GM12891 (cell line): ENCODE measurements around the gene CNPY1.

Experiments
- DNase-seq: peaks from one replicate; pipeline ENCODE4 v3.0.0; 2011; ENCODE audit warnings: low spot score; ENCODE audit not compliant: insufficient read length
- FAIRE-seq: peaks from 2 replicates; lab custom pipeline; 2011; peaks lifted over from hg19 to GRCh38; lab: Jason Lieb, UNC
- PAX5 ChIP-seq: IDR thresholded peaks from 2 replicates; pipeline ENCODE4 v1.6.1; 2011; ENCODE audit warnings: low read length, moderate library complexity, mild to moderate bottlenecking; ENCODE audit not compliant: insufficient read depth, severe bottlenecking
- POLR2A ChIP-seq: IDR thresholded peaks from 2 replicates; pipeline ENCODE4 v1.6.1; 2011; ENCODE audit warnings: low read depth, low read length, control low read depth
- POLR2AphosphoS5 ChIP-seq: IDR thresholded peaks from 2 replicates; pipeline ENCODE4 v1.6.1; 2011; ENCODE audit warnings: low read depth, low read length, control low read depth
- POU2F2 ChIP-seq: IDR thresholded peaks from 2 replicates; pipeline ENCODE4 v1.6.1; 2011; ENCODE audit warnings: low read depth, mild to moderate bottlenecking, control low read depth, low read length, moderate library complexity
- SPI1 ChIP-seq: IDR thresholded peaks from 2 replicates; pipeline ENCODE4 v1.6.1; 2011; ENCODE audit warnings: low read depth, low read length, control low read depth
- TAF1 ChIP-seq: IDR thresholded peaks from 2 replicates; pipeline ENCODE4 v1.6.1; 2011; ENCODE audit warnings: low read depth, low read length, control low read depth

CNPY1 gene

DNA sequence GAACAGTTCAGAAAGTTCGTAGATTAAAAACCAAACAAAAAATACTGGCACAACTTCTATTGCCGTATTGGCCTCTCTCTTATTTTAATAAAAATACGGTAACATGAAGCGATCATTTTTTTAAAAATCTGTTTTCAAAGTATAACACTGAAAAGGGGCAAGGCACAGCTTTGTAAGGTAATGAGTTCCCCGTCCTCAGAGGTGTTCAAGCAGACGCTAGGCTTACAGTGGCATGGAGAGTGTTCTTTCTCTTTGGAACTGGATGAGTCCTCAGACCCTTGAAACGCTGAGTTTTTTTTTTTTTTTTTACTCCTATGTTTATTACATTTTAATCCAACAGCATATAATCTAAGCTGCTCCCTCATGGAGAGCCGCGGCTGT, 80.6 kb downstream of the CNPY1 start:
- TF ChIP-seq SPI1 (no peak), PAX5 (no peak), POLR2A (no peak), POU2F2 (no peak), POLR2AphosphoS5 (no peak), TAF1 (no peak)
- no peak for DNase-seq
- FAIRE-seq, result no peak

DNA sequence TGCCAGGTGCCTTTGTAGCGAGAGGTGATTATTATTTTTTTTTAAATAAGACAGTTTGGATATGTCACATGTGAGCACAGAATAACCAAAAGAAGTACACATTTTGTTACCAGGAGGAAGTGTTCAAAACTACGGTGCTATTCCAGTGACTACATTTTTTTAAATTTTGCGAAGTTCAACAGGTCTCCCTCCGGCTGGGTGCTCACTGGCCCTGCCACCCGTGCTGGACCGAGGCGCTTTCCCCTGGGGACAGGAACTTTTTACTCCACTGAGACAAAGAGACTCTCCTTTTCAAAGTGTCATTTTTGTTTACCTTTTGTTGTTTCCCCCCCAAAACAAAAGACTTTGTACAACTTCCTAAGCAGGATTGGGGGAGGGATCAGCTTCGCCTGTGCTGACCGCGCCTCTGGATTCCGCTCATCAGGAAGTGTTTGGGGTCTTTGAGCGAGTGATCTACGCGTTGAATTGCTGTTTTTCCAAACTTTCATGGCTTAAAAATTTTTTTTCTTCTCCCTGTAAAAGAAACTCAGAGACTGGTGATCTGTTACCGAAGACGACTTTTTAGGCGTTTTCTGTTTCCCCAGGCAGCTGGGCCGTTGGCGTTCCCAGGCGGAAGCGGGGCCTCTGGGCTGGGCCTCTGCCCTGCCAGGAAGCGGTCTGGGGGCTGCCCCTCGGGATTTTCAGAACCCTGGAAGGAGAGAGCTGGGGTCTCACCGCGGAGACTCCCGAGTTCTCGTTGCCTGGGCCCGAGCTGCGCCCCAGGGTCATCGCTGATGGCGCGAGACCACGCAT, 81.2 kb downstream of the CNPY1 start:
- DNase-seq (no peak), FAIRE-seq (no peak)
- TF ChIP-seq POLR2AphosphoS5 (no peak), POU2F2 (no peak), PAX5 (no peak), SPI1 (no peak), TAF1 (no peak), POLR2A (no peak)

DNA sequence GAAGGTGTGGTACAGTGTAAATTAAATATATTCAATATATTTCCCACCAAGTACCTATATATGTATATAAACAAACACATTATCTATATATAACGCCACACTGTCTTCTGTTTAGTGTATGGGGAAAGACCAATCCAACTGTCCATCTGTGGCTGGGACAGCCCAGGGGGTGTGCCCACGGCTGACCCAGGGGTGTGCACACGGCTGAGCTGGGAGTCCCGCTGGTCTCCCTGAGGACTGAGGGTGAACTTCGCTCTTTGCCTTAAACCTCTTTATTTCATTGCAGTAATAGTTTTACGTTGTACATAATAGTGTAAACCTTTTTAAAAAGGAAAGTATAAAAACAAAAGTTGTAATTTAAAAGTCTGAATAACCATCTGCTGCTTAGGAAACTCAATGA, 82.2 kb downstream of the CNPY1 start:
- FAIRE-seq (no peak), DNase-seq (no peak)
- TF ChIP-seq SPI1 (no peak), PAX5 (no peak), POLR2AphosphoS5 (no peak), POU2F2 (no peak), TAF1 (no peak), POLR2A (no peak)

DNA sequence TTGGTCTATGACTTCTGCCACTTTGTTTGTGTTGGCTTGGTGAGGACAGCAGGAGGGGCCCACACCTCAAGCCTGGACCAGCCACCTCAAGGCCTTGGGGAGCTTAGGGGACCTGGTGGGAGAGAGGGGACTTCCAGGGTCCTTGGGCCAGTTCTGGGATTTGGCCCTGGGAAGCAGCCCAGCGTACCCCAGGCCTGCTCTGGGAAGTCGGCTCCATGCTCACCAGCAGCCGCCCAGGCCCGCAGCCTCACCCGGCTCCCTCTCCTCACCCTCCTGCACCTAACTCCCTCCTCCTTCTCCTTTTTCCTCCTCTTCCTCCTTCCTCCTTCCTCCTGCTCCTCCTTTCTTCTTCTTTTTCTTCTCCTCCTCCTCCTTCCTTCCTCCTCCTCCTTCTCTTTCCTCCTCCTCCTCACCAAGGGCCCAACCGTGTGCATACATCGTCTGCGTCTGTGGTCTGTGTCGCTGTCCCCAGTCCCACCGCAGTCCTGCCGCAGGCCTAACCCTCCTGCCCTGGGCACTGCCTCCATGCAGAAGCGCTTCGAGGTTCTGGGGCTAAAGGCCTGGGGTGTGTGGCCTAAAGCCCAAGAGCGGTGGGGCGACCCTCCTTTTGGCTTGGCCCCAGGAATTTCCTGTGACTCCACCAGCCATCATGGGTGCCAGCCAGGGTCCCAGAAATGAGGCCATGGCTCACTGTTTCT, 83.1 kb downstream of the CNPY1 start:
- TF ChIP-seq POLR2A (no peak), POLR2AphosphoS5 (no peak), TAF1 (no peak), SPI1 (no peak), POU2F2 (no peak), PAX5 (no peak)
- DNase-seq (no peak), FAIRE-seq (no peak)

DNA sequence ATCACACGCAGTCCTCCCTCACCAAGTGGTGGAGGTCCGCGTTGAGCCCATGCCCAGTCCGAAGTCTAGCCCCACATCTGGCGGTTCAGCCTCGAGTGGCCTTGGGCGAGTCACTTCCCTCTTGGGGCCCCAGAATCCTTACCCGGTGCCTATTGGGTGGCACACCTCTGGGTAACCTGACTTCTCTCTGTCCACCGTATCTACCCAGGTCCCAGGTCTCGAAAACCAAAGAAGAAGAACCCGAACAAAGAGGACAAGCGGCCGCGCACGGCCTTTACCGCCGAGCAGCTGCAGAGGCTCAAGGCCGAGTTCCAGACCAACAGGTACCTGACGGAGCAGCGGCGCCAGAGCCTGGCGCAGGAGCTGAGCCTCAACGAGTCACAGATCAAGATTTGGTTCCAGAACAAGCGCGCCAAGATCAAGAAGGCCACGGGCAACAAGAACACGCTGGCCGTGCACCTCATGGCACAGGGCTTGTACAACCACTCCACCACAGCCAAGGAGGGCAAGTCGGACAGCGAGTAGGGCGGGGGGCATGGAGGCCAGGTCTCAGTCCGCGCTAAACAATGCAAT, 84.1 kb downstream of the CNPY1 start:
- TF ChIP-seq PAX5, result no peak

DNA sequence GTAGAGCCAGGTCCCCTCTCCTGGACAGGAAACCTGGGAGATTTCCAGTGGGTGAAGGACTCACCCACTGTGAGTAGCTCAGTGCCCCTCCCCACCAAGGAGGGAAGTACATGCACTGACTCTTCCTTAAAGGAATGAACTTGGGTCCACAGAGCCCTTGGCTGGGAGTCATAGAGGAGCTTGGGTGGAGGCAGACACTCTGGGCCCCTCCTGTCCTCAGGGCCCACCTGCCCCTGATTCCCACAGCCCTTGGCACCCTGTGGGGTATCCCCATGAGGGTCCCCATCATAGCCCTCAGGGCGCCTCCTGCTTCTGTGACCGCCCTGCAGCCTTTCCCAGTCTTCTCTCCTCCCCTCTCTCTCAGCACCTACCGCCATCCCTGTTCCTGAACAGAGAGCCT, 84.7 kb downstream of the CNPY1 start:
- TF ChIP-seq TAF1 (no peak), POLR2A (no peak)
- FAIRE-seq (no peak), DNase-seq (no peak)

More for the DNA sequence above, 84.1 kb downstream of the CNPY1 start:
- FAIRE-seq (no peak), DNase-seq (no peak)

DNA sequence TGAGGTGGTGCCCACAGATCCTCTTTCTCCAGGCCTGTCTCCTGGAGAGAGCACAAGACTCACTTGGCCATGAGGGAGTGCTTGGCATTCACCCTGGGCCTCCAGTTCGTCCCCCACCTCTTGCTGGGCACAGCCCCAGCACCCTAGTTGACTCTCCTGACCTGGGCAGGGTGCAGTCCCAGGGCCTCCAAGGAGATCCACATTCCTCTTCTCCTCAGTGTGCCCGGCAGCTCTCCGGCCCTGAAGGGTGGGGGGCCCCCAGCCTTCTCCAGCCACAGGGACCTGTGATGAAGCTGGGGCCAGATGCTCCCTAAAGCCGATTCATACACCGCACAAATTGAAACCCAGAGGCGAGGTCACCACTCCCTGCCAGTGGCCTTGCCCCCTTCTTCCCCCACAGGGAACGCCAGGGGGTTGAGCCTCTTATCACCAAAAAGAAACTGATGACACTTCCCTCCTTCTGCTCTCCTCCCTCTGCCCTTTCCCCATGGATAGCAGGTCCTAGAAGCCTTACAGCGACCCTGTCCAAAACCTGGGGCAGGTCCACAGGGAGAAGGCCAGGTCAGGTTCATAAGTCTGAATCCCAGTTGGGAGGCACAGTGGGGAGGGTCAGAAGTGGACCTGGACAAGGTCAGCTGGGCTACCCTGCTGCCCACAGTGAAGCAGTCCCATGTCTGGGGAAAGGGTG, 85.3 kb downstream of the CNPY1 start:
- TF ChIP-seq PAX5 (no peak), SPI1 (no peak), POLR2A (no peak), TAF1 (no peak), POU2F2 (no peak), POLR2AphosphoS5 (no peak)
- DNase-seq (no peak), FAIRE-seq (no peak)

DNA sequence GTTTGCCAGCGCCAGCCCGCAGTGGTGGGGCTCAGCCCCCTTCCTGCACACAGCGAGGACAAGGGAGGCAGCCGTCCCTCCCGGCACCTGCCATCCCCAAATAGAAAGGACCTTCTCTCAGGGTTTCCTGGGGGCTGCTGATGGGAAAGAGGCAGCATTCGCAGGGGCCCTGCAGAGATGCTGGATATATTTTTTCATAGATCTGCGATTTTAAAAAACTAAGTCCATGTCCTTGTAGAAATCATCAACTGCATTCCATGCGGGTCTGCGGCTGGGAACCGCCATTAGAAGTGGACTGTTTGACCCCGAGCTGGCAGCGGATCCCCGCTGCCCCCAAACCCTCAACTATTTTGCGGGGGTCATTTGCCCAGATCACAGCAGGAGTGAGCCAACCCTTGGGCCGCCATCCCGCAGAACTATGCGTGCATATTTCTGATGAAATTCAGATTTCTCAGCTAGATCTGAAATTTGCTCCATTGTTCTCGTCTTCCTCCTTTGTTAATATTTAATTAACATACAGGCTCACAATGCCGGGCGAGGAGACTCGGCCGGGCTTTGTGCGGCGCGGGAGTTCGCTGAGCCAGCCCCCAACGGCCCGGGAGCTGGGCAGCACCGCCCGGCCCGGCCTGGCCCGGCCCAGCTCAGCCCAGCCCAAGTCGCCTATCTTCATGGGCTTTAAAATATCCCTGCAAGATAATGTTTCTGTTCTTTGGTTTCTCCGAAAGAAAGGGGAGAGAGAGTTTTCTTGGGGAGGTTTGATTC, 86.5 kb downstream of the CNPY1 start:
- no peak for FAIRE-seq
- no peak for DNase-seq

More for the DNA sequence above, 86.5 kb downstream of the CNPY1 start:
- TF ChIP-seq POU2F2, result no peak
- no peak for TF ChIP-seq POLR2AphosphoS5
- no peak for TF ChIP-seq POLR2A
- TF ChIP-seq PAX5, result no peak
- TF ChIP-seq TAF1, result no peak
- TF ChIP-seq SPI1, result no peak
